GM19467 (cell line): ENCODE data around the gene TRPM3.

Experiments used
- ATAC-seq: cut with Tn5 transposase; IDR thresholded peaks from one replicate; pipeline ENCODE4 v1.9.1; 2021; ENCODE audit warnings: mild to moderate bottlenecking, moderate library complexity; ENCODE audit not compliant: unreplicated experiment

TRPM3 gene

GRCh38 chr9:70537084-70537483 is 584.3 kb downstream of the TRPM3 start:
- ATAC-seq, result no peak

- ATAC-seq, result no peak
Measured at GRCh38 chr9:70535546-70536323, 585.7 kb downstream of the TRPM3 start.

- no peak for ATAC-seq
Measured at GRCh38 chr9:70534471-70534870, 587.0 kb downstream of the TRPM3 start.

GRCh38 chr9:70534061-70534460 is 587.4 kb downstream of the TRPM3 start:
- no peak for ATAC-seq

GRCh38 chr9:70533492-70533891 is 587.9 kb downstream of the TRPM3 start:
- no peak for ATAC-seq

GRCh38 chr9:70532716-70533115 is 588.7 kb downstream of the TRPM3 start:
- no peak for ATAC-seq

- ATAC-seq, result no peak
Measured at GRCh38 chr9:70531311-70531710, 590.1 kb downstream of the TRPM3 start.

- no peak for ATAC-seq
Measured at GRCh38 chr9:70530716-70531115, 590.7 kb downstream of the TRPM3 start.

GRCh38 chr9:70529833-70530232 is 591.6 kb downstream of the TRPM3 start:
- no peak for ATAC-seq

GRCh38 chr9:70529377-70529776 is 592.0 kb downstream of the TRPM3 start:
- no peak for ATAC-seq

GRCh38 chr9:70526902-70527301 is 594.5 kb downstream of the TRPM3 start:
- no peak for ATAC-seq

GRCh38 chr9:70525519-70525918 is 595.9 kb downstream of the TRPM3 start:
- no peak for ATAC-seq

GRCh38 chr9:70519912-70520724 is 601.3 kb downstream of the TRPM3 start:
- peak; percentile 82 for ATAC-seq

GRCh38 chr9:70517926-70518610 is 603.4 kb downstream of the TRPM3 start:
- ATAC-seq, result no peak

- no peak for ATAC-seq
Measured at GRCh38 chr9:70514273-70514672, 607.1 kb downstream of the TRPM3 start.

- ATAC-seq, result no peak
Measured at GRCh38 chr9:70511858-70512257, 609.6 kb downstream of the TRPM3 start.

GRCh38 chr9:70510157-70510770 is 611.2 kb downstream of the TRPM3 start:
- no peak for ATAC-seq

GRCh38 chr9:70506159-70506558 is 615.3 kb downstream of the TRPM3 start:
- ATAC-seq, result no peak

- ATAC-seq, result no peak
Measured at GRCh38 chr9:70504834-70505233, 616.6 kb downstream of the TRPM3 start.

GRCh38 chr9:70502690-70503089 is 618.7 kb downstream of the TRPM3 start:
- ATAC-seq, result no peak

- ATAC-seq, result no peak
Measured at GRCh38 chr9:70500793-70501192, 620.6 kb downstream of the TRPM3 start.
